HG03469 (cell line): ENCODE measurements around the gene CADM2.
"Not testable (repeated sequence)": the region's sequence is repeated elsewhere in the genome, so short reads cannot be mapped to it uniquely, and the experiment has no call there.

Experiments used
- ATAC-seq: cut with Tn5 transposase; IDR thresholded peaks from one replicate; pipeline ENCODE4 v1.9.1; 2021; ENCODE audit warnings: mild to moderate bottlenecking, moderate library complexity, moderate number of reproducible peaks; ENCODE audit not compliant: unreplicated experiment

The CADM2 gene

DNA sequence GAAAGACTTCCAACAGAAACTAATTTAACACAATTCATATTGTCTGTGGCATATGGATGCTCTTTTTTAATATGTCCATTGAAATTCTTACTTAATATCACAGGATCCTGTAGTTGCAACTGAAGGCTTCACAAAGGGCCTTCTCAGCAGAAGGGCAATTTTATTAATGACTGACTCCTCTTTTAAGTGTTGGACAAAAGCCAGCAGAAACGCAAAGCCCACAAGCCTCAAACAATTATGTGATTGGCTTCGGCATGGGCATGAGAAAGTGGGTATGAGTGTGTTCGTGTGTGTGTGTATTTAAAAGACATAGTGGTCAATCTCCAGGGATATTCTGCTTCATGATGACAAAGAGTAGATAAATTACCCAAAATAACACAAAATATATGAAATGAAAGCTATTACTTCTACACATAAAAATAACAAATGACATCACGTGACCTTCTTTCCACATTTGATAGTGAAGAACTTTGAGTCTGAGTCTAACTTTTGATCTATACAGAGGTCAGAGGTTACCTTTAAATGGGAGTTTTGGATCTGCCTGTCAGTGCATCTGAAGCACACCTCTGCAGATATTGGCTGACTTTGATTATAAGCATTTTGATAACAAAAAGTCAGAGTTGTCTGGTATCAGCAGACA is 496.9 kb downstream of the CADM2 start:
- no peak for ATAC-seq

DNA sequence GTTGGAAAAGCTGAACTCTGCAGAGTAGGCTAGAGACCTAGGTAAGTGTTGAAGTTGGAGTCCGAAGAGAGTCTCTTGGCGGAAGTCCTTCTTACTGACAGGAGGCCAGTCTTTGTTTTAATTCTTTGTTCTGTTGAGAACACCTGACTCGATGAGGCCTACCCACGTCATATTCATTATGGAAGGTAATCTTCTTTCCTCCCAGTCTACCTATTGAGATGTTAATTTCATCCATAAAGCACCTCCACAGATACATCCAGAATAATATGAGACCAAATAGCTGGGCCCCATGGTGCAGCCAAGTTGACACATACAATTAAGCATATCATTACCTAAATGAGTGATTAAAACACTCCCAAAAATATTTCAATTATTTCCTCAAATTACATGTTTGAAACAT is 515.5 kb downstream of the CADM2 start:
- ATAC-seq: no peak

DNA sequence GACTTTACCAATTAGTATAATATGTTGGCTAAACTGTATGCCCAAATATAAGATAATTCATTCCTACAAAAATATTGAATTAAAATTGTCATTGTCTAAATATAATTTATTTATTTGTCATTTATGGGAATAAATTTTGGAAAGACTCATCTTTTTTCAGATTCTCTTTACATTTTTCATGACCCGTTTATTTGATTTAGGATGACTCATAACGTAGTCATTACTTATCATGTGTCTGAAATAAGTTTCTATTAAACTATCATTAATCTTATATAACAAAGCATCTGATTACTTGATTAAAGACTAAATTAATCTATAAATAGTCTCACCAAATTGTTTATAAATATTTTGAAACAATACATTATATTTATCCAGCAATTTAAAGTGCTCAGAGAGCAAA is 516.6 kb downstream of the CADM2 start:
- no peak for ATAC-seq

DNA sequence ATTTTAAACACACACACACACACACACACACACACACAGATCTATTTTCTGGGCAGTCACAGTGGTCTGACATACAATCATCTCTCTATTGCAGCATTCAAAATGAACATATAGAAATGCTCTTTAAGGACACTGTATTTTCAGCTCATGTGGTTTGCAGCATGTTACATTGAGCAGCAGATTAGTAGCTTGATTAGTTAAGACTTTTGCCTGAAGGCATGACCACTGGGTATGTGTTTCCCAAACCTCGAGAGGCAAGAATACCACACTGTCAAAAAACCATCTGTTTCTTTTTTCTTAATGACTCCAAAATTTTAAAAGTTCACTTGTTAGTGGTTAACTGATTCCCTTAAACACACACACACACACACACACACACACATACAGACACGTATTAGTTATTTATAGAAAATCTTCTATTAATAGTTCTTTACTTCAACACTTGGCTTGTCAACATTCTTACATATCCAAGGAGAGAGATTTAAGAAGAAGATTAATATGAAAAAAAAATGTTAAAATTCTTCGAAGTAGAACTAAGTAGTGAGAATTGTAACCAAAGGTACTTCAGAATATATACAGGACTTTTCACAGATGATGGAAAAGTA is 518.2 kb downstream of the CADM2 start:
- no peak for ATAC-seq

DNA sequence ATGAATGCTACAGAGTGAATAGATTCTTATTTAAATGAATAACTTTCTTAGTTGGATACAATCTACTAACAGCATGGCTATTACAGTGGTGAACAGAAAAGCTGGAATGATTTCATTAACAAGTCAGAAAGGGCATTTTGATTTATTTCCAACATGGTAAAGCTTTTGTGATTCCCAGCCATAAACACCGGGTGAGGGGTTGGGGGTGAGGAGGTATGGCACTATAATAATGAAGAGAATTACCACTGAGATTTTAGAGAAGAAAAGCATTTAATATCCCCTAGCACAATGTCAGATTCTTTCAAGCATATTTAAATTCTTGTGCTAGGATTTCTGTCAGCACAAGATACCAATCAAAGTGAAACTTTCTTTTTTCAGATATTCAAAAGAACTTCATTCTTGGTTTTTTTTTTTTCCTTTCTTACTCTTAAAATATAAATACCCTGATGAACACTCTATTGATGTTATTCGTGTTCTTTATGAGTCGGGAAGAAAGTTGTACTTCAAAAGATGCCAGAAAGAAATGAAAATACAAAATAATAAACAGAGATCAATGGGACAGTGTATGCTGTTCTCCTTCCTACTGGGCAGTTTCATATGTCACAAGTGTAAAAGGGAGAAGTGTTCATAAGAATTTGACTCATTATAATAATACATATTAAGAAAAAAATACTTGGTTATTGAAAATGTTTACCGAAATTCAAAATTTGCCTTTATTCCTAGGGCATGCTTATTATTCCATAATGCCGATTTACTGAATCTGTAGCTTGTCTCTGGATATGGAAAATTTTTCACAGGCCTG is 522.8 kb downstream of the CADM2 start:
- no peak for ATAC-seq

DNA sequence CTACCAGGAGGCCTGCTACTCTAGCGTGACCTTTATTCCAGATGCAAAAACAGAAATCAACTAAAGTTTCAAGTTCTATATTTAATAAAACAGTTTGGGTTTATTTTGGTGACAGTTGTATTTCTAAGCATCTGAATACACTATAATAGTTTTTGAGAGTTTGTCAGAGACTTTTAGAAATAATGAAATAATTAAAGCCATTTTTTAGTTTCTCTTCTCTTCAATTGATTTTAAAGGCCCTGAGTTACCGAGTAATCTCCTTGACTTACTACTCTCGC is 523.4 kb downstream of the CADM2 start:
- no peak for ATAC-seq

DNA sequence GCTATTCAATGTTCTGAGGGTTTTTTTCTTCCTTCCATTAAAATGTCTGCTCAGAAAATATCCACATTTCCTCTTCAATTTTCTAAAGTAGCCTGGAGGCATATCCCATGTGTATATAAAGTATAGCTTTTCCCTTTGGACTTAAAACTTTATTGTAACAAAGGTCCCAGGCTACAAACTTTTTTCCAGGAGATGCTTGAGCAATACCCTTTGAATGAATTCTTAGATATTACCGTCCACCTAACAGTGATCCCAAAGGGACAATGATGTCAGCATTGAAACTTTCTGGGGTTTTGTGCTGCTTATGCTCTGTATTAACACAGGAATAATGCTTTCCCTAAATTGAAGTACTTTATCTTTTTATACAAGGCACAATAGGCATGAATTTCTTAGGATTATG is 525.2 kb downstream of the CADM2 start:
- ATAC-seq: no peak

DNA sequence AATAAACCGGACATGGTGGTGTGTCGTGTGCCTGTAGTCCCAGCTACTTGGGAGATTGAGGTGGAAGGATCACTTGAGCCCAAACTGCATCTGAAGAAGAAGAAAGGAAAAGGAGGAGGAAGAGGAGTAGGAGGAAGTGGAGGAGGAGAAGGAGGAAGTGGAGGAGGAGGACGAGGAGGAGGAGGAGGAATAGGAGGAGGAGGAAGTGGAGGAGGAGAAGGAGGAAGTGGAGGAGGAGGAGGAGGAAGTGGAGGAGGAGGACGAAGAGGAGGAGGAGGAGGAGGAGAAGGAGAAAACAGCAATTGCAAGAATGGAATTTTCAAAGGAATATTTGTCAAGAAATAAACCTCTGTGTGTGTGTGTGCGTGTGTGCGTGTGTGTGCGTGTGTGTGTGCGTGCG is 528.6 kb downstream of the CADM2 start:
- ATAC-seq: no peak

DNA sequence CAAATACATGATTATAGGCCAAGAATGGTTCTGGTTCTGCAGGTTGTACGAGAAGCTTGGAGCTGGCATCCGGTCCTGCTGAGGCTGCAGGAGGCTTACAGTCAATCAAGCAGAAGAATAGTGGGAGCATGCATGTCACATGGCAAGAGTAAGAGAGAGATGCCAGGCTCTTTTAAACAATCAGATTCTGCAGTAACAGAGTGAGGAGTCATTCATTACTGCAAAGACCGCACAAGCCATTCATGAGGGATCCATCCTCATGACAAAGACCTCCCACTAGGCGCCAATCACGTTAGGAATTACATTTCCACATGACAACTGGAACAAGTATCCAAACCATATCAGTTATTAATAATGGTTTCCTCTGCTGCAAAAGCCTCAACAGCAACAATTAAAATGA is 536.8 kb downstream of the CADM2 start:
- no peak for ATAC-seq

DNA sequence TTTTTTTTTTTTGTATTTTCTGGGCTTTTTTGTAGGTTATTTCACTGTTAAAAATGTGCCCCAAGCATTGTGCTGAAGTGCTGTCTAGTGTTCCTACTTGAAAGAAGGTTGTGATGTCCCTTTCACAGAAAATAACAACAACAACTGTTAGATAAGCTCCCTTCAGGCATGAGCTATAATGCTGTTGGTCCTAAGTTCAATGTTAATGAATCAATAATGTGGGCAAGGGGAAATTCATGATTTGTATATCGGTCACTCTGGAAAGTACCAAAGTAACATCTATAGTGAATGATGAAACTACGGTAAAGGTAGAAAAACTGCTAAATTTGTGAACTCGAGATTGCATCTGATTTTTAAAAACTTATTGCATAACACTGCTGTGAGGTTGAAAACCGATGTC is 539.4 kb downstream of the CADM2 start:
- ATAC-seq: no peak

DNA sequence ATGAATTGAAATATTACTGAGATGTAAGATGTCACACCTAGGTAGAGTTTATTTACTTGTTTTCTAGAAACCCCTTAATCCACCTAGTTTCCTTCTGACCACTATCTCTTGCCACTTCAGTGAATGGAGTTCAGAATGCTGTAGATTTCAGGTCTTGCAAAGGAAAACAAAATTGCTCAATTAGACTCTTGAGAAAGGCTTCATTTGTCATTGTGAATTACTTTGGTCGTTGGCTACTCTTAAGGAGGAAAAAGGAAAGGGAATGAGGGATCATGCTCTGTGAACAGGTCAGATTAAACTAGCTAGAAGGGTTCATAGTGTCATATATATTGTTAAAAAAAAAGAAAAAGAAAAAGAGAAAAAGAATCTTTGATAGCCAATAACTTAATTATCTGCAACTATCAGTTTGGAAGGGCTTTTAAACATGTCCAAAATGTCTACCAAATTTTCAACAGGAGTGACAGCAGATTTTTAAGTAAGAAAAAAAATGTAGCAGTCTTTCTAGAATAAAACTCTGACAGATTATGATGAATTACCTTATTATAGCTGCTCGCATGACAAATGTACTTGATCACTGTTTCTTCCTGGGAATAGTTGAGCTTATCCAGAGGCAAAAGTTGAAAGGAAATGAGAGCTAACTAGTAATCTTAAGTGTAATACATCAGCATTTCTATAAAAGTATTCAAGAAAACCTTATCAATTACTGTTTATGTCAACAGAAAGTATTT is 543.5 kb downstream of the CADM2 start:
- no peak for ATAC-seq

DNA sequence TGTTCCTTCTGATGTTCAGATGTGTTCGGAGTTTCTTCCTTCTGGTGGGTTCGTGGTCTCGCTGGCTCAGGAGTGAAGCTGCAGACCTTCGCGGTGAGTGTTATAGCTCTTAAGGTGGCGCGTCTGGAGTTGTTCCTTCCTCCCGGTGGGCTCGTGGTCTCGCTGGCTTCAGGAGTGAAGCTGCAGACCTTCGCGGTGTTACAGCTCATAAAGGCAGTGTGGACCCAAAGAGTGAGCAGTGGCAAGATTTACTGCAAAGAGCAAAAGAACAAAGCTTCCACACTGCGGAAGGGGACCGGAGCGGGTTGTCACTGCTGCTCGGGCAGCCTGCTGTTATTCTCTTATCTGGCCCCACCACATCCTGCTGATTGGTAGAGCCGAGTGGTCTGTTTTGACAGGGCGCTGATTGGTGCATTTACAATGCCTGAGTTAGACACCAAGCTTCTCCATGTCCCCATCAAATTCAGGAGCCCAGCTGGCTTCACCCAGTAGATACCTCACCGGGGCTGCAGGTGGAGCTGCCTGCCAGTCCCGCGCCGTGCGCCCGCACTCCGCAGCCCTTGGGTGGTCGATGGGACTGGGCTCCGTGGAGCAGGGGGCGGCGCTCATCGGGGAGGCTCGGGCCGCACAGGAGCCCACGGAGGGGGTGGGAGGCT is 545.5 kb downstream of the CADM2 start:
- not testable (repeated sequence) for ATAC-seq

DNA sequence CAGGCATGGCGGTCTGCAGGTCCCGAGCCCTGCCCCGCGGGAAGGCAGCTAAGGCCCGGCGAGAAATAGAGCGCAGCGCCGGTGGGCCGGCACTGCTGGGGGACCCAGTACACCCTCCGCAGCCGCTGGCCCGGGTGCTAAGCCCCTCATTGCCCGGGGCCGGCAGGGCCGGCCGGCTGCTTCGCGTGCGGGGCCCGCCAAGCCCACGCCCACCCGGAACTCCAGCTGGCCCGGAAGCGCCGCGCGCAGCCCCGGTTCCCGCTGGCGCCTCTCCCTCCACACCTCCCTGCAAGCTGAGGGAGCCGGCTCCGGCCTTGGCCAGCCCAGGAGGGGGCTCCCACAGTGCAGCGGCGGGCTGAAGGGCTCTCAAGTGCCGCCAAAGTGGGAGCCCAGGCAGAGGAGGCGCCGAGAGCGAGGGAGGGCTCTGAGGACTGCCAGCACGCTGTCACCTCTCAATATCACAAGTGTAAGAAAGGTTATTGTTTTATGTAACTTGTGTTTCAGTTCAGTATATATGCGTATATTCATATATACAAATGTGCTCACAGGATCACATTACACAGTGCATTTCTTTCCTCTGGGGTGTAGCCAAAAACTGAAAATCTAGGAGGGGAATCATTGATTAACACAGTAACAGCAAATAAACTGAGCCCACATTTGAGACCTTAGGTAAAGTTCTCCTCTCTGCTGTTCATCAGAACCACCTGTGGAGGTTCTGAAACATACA is 546.2 kb downstream of the CADM2 start:
- not testable (repeated sequence) for ATAC-seq

DNA sequence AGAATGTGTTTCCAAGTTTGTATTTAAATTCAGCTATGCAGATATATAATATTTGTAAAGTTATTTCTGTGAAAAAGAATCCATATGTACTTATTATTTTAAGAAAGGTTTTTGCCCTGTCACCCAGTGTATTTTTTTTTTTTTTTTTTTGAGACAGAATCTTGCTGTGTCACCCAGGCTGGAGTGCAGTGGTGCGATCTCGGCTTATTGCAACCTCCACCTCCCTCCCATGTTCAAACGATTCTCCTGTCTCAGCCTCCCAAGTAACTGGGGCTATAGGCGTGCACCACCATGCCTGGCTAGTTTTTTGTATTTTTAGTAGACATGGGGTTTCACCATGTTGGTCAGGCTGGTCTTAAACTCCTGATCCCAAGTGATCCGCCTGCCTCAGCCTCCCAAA is 548.3 kb downstream of the CADM2 start:
- ATAC-seq: not testable (repeated sequence)

DNA sequence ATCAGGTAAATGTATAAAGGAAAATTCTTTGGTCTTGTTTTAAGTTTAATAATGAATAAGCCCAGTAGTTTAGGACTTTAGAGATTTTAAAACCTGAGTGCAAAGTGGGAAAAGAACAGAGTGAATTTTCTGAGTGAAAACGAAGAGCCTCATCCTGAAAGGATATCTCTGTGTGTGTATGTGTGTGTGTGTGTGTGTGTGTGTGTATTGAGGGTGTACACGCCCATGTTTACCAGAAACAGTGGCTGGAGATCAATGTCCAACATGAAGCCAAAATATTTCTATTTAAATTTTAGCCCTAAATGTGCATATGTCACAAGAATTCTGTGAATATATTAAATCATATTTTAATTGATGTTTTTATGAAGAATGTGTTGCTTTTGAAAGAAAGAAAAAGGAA is 549.9 kb downstream of the CADM2 start:
- no peak for ATAC-seq

DNA sequence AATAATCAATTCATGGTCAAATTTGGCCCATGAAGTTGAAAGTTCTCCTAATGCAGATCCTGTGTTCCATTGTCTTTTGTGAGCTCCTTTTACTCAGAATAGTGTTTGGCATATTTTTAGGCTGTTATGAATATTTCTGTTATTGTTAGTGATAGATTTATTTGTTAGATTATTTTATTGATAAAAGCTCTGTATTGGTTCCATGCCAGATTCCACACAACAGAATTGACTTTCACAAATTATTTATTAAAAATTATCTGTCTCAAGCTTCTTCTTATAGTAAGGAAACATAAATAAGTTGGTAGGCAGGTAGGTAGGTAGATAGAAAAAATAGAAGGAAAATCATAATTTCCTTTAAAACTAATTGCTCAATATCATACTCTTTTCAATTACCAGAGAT is 557.4 kb downstream of the CADM2 start:
- ATAC-seq: no peak

DNA sequence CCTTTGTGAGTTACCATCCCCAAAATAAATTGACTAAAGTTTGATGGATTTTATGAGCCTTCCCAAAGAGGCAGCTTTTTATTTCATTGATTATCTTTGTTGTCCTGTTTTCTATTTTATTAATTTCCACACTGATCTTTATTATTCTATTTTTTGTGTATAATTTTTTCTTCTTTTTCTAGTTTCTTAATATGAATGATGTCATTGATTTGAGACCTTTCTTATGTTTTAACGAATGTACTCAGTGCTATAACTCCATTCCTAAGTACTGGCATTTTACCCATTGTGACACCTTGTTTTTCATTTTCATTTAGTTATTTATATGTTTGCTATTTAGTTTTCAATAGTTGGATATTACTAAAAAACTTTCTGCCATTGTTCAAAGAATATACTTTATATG is 565.3 kb downstream of the CADM2 start:
- no peak for ATAC-seq

DNA sequence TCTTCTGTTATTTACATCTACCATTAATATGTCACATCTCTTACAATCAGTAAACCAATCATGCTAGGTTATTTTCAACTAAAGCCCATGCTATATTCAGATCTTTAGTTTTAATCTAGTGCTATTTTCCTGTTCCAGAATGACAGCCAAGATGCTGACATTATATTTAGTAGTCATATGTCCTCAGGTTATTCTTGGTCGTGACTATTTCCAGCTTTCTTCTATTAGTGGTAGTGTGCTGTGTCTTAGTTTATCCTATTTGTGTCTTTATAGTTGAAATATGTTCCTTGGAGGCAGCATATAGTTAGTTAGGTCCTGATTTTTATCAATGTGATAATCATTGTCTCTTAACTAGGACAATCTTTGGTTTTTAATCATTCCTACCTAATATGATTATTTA is 566.5 kb downstream of the CADM2 start:
- ATAC-seq: no peak

DNA sequence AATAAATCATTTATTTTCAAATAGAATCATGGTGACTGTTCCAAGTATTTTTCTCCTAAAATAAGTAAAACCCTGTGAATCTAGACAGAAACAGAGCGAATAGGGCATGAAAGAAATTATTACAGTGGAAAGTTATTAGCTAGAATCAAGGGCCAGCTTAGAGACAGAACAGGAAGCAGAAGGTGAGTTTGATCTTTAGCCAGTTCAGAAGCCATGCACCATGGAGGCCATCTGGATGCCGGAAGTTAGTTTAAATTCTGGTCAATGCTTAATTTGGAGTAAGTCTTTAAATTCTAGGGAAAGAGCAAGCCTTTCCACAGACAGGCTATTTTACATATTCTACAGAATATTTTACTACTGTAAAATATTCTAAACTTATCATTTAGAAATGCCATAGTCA is 574.8 kb downstream of the CADM2 start:
- no peak for ATAC-seq

DNA sequence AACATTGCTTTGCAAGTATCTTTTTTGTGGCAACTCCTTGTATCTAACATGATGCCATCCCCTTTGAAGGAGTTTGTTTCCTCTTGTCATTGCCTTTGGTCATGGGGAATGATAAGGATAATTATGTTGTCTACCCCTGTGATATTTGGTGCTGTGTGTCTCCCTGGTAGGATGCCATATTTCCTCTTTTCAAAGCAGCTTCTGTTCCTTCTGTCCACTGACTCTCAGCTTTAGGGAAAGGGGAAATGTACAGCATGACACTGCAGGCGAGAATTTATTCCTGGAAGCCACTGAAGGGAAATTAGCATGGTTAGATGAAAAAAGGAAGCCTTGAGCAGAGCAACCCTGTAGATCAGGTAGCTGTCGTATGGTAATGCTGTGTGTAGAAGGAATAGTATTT is 576.7 kb downstream of the CADM2 start:
- ATAC-seq: no peak

DNA sequence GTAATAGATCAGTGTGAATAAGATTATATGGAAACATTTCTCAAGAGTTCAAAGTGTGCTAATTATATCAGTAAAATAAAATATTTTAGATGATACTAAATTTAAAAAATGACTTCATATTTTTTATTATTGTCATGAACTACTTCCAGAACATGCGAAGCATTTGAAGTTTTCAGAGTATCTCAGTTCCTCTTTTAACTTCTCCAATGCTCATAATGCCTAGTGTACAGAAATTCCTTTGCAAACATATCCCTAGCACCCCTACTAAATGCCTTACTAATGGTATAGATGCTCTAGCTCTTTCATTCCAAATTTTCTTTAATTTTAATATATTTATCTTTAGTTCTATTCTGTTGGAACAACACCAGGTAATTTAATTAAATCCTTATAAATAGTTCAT is 580.4 kb downstream of the CADM2 start:
- ATAC-seq: no peak
